ENCODE data around the gene LRRC37B.
"Not testable (repeated sequence)": the region's sequence is repeated elsewhere in the genome, so short reads cannot be mapped to it uniquely, and the experiment has no call there.

GRCh38 chr17:32060695-32061094 is 53.5 kb downstream of the LRRC37B start:
- TF ChIP-seq CTCF (IDR thresholded peaks at IDR 0.05); EZH2 (IDR thresholded peaks at IDR 0.05; ENCODE audit: borderline replicate concordance, insufficient read depth, low read depth, low read length, poor library complexity, severe bottlenecking): not testable (repeated sequence)

Measured in B cell (primary cell).